Measurements from ENCODE around the gene ELMO1.

DNA sequence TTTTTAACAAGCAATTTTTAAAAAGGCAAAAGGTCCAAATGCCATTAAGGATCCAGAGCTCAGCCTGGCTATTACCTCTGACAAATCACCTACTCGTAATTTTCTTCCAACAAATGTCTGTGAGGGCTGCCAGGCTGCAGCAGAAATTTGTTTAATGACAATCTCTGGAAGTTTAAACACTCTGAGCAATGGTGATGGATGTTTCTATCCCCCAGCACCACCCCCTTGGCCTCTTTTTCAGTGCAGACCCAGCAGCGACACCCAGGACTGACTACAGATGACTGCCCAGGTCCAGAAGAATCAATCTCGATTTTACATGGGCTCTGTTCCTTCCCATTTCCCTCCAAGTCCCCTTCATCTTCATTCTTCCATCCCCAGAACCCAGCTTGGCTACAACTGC lies 523.0 kb downstream of the ELMO1 start:
- TF ChIP-seq, protein P1, sequence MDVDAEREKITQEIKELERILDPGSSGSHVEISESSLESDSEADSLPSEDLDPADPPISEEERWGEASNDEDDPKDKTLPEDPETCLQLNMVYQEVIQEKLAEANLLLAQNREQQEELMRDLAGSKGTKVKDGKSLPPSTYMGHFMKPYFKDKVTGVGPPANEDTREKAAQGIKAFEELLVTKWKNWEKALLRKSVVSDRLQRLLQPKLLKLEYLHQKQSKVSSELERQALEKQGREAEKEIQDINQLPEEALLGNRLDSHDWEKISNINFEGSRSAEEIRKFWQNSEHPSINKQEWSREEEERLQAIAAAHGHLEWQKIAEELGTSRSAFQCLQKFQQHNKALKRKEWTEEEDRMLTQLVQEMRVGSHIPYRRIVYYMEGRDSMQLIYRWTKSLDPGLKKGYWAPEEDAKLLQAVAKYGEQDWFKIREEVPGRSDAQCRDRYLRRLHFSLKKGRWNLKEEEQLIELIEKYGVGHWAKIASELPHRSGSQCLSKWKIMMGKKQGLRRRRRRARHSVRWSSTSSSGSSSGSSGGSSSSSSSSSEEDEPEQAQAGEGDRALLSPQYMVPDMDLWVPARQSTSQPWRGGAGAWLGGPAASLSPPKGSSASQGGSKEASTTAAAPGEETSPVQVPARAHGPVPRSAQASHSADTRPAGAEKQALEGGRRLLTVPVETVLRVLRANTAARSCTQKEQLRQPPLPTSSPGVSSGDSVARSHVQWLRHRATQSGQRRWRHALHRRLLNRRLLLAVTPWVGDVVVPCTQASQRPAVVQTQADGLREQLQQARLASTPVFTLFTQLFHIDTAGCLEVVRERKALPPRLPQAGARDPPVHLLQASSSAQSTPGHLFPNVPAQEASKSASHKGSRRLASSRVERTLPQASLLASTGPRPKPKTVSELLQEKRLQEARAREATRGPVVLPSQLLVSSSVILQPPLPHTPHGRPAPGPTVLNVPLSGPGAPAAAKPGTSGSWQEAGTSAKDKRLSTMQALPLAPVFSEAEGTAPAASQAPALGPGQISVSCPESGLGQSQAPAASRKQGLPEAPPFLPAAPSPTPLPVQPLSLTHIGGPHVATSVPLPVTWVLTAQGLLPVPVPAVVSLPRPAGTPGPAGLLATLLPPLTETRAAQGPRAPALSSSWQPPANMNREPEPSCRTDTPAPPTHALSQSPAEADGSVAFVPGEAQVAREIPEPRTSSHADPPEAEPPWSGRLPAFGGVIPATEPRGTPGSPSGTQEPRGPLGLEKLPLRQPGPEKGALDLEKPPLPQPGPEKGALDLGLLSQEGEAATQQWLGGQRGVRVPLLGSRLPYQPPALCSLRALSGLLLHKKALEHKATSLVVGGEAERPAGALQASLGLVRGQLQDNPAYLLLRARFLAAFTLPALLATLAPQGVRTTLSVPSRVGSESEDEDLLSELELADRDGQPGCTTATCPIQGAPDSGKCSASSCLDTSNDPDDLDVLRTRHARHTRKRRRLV (CRISPR knock-in tag; IDR thresholded peaks at IDR 0.05) = no peak
- no peak for TF ChIP-seq CTCF (CRISPR knock-in tag; IDR thresholded peaks at IDR 0.05)
- TF ChIP-seq FOXA1 (IDR thresholded peaks at IDR 0.05) = no peak
- TF ChIP-seq FOXA1 (CRISPR knock-in tag; IDR thresholded peaks at IDR 0.05) = no peak
- no peak for TF ChIP-seq CEBPB (IDR thresholded peaks at IDR 0.05; ENCODE audit: borderline replicate concordance, low read depth, low read length)
- TF ChIP-seq NFYB (CRISPR knock-in tag; IDR thresholded peaks at IDR 0.05) = no peak
- TF ChIP-seq MAZ (IDR thresholded peaks at IDR 0.05; ENCODE audit: borderline replicate concordance, low read depth, low read length) = no peak
- TF ChIP-seq MAZ (CRISPR knock-in tag; IDR thresholded peaks at IDR 0.05; ENCODE audit: low read depth) = no peak
- no peak for TF ChIP-seq MXI1 (IDR thresholded peaks at IDR 0.05; ENCODE audit: borderline replicate concordance, low read depth, low read length)

Data from HepG2 (cell line).